SIG-M5 treated with dmso at 0.1 percent for 504 hours (cell line): ENCODE results near the gene UBALD2.
A peak's percentile ranks its signal among the peaks of the same experiment; 100 is the strongest.
"Not testable (repeated sequence)": the region's sequence is repeated elsewhere in the genome, so short reads cannot be mapped to it uniquely, and the experiment has no call there.

Experiments
- DNase-seq: peaks from one replicate; lab custom pipeline; 2025; ENCODE audit not compliant: unreplicated experiment; lab: John Stamatoyannopoulos, UW

Gene UBALD2

DNA sequence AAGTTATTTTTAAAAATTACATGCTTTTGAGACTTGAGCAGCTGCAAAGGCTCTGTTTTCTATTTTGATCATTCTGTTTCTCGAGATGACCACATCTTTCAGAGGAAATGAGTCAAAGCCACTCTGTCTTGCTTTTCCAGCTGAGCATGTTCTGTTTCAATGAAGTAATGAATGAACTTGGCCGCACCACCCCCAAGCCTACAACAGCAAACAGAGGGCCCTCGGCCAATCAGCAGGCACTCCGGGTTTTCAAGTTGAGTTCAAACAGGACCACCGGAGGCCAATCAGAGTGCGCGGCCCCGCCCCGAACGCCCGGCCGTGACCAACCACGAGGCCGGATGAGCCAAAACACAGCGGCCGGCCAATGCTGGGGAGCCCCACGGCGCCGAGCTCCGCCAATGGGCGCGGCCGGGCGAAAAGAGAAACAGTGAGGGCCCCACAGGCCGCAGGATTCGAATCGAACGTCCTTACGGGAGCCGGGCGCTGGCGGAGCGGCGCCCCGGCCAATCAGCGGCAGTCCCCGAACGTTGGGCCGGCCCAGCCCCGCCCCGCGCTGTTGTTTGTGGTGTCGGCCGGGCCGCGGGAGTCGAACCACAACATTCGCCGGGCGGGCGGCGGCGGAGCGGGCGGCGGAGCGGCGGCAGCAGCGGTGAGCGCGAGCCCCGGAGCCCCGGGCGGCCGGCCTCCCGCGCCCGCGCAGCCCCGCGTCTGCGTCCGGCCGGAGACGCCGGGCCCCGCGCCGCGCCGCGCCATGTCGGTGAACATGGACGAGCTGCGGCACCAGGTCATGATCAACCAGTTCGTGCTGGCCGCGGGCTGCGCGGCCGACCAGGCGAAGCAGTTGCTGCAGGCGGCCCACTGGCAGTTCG, at the start of gene UBALD2:
Gene UBALD2 (plus strand): TSS at position 594 of the 869 bp plus-strand sequence. CDS start 158 bp downstream, at position 752.
- peak; percentile 99 for DNase-seq

DNA sequence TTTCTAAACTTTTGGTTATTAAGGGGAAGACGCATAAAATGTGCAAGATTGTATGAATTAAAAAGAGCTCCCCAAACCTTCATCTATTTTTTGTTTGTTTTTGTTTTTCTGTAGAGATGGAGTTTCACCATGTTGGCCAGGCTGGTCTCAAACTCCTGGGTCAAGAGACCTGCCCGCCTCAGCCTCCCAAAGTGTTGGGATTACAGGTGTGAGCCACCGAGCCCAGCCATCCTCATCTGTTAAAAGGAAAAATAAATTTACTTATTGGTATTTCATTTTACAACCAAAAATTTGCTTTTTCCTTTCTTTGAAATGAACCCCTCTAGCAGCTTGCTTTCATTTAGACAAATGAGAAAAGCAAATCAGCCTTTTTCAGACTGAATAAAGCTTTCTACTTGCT, 48.1 kb upstream of the UBALD2 start:
- DNase-seq = no peak

DNA sequence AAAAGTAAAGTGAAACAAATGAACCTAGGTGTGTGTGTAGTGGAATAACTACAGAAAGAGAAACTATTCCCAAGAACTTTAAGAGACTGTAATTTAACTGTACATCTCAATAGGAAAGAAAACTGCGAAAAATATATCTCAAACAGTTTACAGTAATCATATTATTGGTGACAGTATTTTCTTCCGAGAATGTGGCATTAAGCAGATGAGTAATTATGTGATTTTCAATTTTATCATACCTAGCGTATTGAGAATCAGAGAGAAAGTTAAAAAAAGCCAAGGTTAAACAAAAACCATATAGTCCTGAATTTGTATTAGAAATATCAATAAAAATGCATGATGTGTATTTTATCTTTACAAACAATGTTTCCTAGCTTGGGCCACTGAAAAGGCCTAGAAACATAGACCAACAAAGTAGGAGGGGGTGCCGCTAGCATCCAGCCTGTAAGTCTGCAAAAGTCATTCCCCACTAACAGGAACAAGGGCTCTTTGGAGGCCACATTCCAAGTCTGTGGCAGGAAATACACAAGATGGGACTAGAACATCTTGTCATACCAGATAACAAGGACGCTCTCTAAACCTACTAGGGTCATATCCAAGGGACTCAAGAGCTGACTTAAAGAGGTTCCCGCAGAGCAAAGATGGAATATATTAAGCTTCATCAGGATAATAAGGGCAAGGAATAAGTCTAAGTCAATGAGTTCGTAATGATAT, 45.3 kb upstream of the UBALD2 start:
- no peak for DNase-seq

DNA sequence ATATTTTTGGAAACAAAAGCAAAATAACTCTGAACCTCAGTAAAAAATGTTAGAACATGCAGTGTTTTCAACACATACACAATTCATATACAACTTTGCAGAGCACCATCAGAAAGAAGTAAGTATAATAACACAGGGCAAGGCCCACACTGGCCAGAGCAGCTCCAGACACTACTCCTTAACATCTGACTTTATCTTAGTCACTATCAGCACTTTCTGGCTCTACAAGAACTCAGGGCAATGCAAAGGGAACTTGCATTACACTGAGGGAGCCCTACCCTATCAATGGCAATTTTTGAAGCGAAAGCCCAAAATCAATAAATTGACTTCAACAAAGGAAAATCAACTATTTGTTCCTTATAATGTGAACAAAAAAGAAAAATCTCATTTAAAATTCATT, 41.3 kb upstream of the UBALD2 start:
- no peak for DNase-seq

DNA sequence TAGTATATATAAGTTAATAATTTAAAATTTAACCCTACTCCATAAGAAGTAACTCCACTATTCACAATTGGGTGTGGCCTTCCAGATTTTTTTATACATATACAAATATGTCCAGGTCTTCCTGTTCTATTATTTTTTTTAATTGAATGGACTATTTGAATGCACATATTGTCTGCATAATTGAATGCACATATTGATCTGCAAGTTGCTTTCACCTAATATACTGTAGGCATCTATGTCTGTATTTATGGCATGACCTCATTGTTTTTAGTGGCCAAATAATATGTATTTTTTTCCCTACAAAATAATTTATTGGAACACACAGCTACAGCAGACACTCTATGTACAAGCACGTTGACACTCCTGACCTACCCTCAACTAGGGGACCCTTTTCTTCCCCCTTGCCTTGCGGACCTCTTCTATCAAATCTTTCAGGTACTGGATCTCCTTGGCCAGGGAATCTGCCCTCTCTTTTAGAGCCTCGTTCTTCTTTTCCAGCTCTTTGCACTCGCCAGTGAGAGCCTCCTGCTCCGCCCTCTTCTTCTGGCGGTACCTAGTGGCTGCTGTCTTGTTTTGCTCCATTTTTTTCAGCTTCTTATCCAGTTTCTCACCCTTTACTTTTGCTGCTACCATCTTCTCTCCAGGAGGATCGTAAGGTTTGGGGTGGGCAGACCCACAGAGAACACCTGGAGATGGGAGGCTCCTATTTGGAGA, 39.6 kb upstream of the UBALD2 start:
- not testable (repeated sequence) for DNase-seq

DNA sequence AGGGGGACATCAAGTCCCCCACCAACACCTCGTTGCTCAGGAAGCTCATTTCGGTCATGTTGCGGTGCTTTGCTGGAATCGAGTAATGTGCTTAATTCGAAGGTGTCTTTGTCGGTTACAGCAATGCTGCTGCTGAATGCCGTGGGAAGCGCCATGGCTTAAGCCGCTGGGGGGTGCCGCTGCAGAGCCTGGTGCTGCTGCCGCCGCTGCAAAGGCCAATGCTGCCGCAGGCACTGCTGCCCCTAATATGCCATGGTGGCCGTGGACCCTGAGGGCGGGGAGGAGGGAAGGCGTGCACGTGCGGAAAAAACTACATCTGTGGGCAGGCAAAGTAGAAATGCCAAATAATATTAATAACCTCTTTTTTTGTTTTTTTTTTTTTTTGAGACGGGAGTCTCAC, 38.4 kb upstream of the UBALD2 start:
- DNase-seq = not testable (repeated sequence)

DNA sequence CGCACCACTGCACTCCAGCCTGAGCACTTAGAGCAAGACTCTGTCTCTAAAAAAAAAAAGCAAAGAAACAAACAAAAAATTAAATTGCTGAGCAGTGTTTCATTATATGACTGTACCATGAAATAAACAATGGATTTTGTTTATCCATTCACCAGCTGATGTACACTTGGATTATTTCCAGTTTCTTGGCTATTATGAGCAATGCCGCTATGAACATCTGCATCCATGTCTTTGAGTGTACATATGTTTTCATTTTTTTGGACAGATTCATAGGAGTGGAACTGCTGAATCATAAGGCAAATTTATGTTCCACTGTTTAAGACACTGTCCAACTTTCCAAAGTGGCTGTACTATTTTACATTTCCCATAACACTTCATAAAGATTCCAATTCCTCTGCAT, 32.8 kb upstream of the UBALD2 start:
- no peak for DNase-seq

DNA sequence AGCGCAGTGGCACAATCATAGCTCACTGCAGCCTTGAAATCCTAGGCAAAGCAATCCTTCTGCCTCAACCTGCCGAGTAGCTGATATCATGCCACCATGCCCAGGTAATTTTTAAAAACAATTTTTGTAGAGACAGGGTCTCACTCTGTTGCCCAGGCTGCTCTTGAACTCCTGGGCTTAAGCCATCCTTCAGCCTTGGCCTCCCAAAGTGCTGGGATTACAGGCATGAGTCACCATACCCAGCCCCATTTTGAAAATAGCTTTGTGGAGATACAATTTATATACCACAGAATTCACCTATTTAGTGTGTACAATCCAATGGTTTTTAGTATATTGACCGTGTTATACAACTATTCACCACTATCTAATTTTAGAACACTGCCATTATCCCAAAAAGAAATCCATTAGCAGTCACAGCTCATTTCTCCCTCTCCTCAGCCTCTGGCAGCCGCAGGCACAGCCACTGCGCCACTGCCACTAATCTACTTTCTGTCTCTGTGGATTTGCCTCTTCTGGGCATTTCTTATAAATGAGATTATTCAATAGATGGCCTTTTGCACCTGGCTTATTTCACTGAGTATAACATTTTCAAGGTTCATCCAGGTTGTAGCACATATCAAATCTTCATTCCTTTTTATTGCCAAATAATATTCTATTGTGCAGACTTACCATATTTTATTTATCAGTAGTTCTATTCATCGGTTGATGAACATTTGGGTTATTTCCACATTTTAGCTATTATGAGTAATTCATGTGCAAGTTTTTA, 31.4 kb upstream of the UBALD2 start:
- no peak for DNase-seq

DNA sequence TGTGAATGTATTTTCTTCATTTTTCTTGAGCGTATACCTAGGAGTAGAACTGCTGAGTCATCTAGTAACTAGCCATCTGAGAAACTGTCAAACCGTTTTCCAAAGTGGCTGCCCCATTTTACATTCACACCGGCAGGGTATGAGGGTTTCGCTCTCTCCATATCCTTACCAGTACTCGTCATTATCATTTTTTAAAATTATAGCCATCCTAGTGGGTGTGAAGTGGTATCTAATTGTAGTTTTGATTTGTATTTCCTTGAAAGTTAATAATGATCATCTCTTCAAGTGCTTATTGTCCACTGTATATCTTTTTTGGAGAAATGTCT, 30.8 kb upstream of the UBALD2 start:
- DNase-seq = no peak

DNA sequence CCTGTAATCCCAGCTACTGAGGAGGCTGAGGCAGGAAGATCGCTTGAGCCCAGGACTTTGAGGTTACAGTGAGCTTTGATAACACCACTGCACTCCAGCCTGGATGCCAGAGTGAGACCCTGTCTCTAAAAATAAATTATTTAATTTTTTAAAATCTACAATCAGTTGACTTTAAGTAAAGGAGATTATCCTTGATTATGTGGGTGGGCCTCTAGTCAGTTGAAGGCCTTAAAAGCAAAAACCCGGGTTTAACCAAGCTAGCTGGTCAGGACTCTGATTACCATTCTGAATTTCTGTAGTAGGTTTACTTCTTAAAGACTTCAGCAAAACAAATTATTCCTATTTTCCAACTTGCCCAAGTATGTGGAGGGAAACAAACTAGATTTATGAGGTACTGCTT, 29.3 kb upstream of the UBALD2 start:
- no peak for DNase-seq

DNA sequence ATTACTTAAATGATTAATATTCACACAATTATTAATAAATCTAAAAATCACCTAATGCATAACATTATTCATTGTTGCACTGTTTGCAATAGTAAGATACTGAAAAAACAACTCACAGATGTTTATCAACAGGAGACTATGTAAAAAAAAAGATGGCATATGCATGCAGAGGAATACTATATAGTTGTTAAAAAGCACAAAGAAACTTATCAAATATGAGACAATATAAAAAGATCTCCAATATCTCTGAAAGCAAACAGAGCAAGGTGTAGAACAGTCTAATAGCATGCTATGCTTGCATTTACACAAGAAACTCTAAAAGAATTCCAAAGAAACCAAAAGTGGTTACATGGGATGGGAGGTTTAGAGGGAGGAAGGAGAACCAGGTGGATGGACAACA, 28.5 kb upstream of the UBALD2 start:
- DNase-seq = no peak

DNA sequence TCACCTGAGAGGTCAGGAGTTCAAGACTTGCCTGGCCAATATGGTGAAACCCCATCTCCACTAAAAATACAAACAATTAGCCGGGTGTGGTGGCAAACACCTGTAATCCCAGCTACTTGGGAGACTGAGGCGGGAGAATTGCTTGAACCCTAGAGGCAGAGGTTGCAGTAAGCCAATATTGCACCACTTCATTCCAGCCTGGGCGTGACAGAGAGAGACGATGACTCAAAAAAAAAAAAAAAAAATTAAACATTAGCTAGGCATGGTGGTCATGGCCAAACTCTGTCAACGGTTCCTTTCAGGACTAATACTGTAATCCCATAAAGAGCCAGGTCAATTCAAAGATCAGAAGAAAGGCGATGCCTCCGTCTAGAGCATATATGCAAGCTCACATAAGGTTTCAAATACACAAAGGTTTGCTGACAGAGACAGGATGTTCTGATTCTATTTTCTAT, 27.3 kb upstream of the UBALD2 start:
- no peak for DNase-seq

DNA sequence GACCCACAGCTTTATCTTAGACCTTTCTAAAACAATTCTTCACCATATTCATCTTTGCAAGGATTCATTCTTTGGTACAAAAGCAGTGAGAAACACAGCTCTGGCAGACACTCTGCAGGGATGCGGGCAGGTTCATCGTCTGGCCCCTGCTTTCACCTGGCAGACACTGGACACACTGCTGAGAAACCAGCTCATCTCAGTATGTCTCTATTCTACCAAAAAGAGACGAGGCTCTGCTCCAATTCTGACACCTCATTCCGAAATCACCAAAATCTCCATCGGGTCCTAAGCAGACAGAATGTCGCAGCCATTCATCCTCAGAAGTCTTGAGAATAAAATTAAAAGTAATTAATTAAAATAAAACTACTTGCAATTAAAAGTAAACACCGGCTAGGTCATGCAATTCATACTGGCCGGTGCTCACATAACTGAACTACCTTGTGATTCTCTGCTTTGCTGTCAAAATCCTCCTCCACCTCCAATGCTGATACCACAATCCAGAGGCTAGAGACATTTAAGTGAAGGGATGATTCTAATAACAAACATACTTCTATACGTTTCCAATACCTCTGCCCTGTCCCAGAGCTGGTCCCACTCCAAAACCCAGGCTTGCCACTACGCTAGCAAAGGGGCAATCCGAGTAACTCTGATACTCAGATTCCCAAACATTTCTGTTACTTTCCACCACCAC, 26.2 kb upstream of the UBALD2 start:
- no peak for DNase-seq

DNA sequence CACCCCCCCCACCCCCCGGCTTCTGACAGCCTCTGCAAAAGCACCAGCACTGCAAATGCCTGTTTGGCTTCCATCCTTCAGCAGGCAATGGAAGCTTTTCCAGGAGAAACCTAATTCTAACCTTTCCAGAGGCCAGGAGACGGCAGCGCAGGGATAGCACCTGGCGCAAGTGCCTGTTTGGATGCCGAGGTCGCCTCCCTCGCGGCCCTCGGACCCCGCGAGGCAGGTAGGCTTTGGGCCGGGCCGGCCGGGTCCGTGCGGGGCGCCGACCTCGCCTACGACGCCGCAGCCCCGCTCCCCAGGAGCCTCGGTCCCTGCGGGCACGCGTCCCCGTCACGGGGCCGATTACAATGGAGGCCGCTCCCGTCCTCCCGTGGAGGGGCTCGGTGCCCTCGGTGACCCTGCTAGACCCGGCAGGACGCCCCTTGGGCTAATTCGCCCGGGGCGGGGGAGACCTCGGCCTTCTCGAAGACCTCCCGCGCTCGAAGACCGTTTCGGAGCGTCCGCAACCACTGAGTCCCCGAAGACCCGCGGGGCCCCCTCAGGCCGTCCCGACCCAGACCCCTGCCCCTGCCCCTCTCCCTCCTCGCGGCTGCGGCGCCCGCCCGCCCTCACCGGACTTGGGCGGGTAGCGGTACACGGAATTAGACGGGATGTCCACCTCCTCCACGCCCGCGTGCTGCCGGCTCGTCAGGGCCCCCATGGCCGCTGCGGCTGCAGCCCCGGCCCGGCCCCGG, 25.4 kb upstream of the UBALD2 start:
- DNase-seq = no peak

DNA sequence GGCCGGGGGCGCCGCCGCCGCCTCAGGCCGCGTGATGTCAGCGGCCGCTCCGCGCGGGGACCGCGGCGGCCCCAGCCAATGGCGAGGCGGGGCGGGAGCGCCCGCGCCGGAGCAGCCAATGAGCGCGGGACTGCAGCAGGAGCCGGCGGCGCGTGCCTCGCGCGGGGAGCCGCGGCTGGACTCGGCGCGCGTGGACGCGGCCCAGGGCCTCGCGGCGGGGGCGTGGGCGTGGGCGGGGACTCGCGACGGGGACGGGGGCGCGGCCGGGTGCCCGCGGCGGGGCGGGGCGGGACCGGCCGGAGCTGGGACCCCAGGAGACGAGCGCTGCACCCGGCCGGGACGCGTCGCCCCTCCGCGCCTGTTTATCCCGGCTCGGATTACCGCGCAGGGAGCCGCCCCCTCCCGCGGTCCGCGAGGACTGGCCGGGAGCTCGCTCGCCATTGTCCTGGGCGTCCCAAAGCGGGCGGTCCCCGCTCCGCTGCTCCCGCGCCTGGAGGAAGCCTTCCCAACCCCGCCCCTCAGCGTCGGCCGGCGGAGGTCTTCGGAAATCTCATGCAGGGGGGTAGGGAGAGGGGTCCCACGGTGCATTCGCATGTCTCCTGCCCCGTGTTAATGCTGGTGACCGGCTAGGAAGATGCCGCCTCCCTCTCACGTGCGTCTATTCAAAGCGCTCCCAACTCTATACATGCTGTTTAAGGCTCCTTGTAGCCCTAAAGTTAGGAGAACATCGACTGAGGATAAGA, 24.5 kb upstream of the UBALD2 start, which contains the start of gene RNF157:
Gene RNF157 (minus strand): TSS at position 33 of the 743 bp plus-strand sequence. CDS start 253 bp downstream, outside the sequence.
- DNase-seq = no peak

DNA sequence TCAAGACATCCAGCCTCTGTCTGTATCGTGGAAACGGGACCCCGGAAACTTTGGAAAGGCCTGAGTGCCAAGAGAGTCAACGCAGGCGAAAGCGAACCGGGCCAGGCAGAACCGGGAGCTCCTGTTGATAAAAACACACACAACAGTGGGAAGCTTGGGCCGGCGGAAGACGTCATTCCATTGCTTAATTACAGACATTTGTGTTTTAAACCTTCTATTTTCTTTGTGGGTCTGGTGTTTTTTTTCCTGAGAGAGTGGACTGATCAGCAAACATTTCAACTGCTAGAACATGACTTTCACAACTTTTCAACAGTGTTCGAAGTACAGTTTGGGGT, 24.0 kb upstream of the UBALD2 start:
- DNase-seq = no peak

DNA sequence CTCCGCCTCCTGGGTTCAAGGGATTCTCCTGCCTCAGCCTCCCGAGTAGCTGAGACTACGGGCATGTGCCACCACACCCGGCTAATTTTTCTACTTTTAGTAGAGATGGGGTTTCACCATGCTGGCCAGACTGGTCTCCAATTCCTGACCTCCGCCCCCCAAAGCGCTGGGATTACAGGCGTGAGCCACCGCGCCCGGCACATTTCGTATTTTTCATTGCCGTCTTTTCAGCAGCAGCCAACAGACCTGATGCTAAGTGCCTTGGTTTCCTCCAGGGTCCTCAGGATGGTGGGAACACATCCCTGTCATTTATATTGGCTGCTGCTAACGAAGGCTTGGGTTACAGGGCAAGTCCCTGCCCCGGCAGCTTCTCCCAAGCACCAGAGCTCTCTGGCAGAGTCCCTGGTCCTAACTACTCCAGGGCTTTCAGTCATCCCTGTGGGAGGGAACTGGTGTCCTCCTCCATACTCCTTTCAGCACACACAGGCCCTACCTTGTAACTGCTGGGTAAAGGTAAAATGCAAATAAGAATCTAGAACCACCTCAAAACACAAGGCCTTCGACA, 23.4 kb upstream of the UBALD2 start:
- no peak for DNase-seq

DNA sequence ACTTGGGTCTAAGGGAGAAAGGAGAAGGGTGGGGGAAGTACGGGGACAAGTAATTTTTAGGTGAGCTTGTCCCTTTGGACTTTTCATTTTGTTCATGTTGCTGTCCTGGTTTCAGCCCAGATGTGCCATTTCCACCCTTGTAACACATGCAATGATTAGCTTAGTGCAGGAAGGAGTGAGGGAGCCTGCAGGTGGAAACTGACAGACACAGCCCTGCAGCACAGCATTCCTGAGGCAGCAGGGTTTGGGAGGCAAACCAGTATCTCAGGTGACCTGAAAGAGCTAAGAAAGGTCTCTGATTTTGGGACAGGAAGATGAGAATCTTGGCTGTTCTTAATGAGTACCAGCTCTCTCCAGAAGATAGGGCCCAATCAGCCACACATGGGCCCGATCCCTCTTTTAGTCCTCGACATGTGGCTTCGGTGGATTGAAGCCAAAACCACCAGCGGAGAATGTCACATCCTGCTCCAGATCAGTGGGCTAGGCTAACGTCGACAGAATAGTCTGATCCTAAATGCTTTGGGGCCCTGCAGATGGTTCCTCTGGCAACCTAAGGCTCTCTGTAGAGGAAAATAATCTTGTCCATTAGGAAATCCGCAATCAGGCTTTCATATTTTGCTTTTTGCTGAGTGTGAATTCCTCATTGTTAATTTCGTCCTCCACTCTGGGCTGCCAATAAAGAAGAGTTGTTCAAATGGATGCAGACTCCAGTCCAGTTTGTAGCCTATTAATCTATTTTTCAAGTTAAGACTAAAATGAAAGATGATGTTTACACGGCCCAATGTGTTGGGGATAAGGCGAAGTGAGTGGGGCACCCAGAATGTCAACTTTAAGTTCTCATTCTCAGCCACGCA, 21.1 kb upstream of the UBALD2 start:
- DNase-seq = no peak
